ENCODE data around the gene SERTAD2.

DNA sequence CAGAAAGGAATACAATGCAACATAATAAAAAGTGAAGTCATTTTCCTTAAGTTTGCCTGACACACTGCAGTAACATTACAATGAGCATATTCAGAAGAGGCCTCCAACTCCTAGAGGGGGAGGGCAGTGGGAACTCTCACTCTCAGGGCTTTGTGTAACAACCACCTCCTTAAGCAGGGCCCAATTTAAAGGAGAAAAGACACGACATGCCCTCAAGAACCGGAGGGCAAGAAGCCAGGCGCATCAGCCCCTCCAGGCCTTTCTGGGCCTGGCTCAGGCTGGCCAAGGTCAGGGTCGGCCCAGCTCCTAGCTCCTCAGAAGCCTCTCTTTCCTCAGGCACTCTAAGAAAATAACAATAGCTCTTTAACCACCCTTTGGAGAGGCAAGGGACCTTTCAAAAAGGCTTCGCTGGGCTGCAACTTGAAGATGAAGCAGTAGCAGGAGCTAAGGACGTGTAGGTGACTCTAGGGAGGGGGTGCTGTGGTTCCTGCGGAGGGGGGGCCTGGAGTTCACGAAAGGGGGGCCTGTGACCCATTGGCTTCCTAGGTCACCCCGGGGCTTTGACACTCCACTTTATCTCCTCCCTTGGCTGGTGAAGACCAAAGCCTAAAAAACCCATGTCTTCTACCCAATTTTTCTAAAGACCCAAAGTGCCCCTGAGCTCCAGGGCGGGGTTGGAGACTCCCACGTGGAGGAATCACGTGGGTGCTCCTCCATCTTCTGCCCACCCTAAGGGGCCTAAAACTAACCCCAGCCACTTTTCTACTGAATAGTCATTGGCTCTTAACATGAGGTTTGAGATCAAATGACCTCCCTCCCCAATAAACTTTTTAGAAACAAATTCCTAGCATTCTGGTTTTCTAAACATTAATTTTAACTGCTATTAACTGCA, 13.3 kb downstream of the SERTAD2 start:
- TF ChIP-seq, protein P1, sequence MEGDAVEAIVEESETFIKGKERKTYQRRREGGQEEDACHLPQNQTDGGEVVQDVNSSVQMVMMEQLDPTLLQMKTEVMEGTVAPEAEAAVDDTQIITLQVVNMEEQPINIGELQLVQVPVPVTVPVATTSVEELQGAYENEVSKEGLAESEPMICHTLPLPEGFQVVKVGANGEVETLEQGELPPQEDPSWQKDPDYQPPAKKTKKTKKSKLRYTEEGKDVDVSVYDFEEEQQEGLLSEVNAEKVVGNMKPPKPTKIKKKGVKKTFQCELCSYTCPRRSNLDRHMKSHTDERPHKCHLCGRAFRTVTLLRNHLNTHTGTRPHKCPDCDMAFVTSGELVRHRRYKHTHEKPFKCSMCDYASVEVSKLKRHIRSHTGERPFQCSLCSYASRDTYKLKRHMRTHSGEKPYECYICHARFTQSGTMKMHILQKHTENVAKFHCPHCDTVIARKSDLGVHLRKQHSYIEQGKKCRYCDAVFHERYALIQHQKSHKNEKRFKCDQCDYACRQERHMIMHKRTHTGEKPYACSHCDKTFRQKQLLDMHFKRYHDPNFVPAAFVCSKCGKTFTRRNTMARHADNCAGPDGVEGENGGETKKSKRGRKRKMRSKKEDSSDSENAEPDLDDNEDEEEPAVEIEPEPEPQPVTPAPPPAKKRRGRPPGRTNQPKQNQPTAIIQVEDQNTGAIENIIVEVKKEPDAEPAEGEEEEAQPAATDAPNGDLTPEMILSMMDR (IDR thresholded peaks at IDR 0.05; ENCODE audit: low read depth, low read length), result no peak
- TF ChIP-seq EZH2phosphoT487 (IDR thresholded peaks at IDR 0.05; ENCODE audit: low read depth), result no peak

Data from OCI-LY3 (cell line).